Parathyroid adenoma (tissue), 2 donors: ENCODE measurements around the gene SPNS1.
A peak's percentile ranks its signal among the peaks of the same experiment; 100 is the strongest.
"Not testable (repeated sequence)": the region's sequence is repeated elsewhere in the genome, so short reads cannot be mapped to it uniquely, and the experiment has no call there.

ENCODE experiments used
- H2AFZ ChIP-seq: fragments of 300-600 bp; sonication (generic); one replicate; pipeline ENCODE4 v1.7.0; 2017; ENCODE audit warnings: antibody characterized with exemption, mild to moderate bottlenecking
- H3K27ac ChIP-seq: fragments of 300-600 bp; sonication (generic); one replicate; pipeline ENCODE4 v1.7.0; 2017
- H3K27me3 ChIP-seq: fragments of 300-600 bp; sonication (generic); one replicate; pipeline ENCODE4 v1.7.0; 2017; ENCODE audit warnings: low read length; ENCODE audit not compliant: control insufficient read depth, insufficient read depth
- H3K36me3 ChIP-seq: fragments of 300-600 bp; sonication (generic); one replicate; pipeline ENCODE4 v1.7.0; 2017; ENCODE audit warnings: low read length; ENCODE audit not compliant: control insufficient read depth, insufficient read depth
- H3K4me1 ChIP-seq: fragments of 300-600 bp; sonication (generic); one replicate; pipeline ENCODE4 v1.7.0; 2017; ENCODE audit warnings: control low read depth
- H3K4me2 ChIP-seq: fragments of 300-600 bp; sonication (generic); one replicate; pipeline ENCODE4 v1.7.0; 2017; ENCODE audit warnings: low read length
- H3K4me3 ChIP-seq: fragments of 300-600 bp; sonication (generic); one replicate; pipeline ENCODE4 v1.7.0; 2017; ENCODE audit warnings: low read depth, low read length
- H3K79me2 ChIP-seq: fragments of 300-600 bp; sonication (generic); one replicate; pipeline ENCODE4 v1.7.0; 2017; ENCODE audit warnings: control low read depth
- H3K9ac ChIP-seq: fragments of 300-600 bp; sonication (generic); one replicate; pipeline ENCODE4 v1.7.0; 2017; ENCODE audit warnings: mild to moderate bottlenecking
- H3K9me3 ChIP-seq: fragments of 300-600 bp; sonication (generic); one replicate; pipeline ENCODE4 v1.7.0; 2017; ENCODE audit warnings: low read length; ENCODE audit not compliant: control insufficient read depth
- CTCF ChIP-seq: fragments of 300-600 bp; sonication (generic); IDR thresholded peaks from one replicate; pipeline ENCODE4 v1.7.0; 2017; ENCODE audit warnings: antibody characterized with exemption, mild to moderate bottlenecking
- donor health status: primary hyperparathyroidism.

Gene SPNS1

GRCh38 chr16:28935924-28936783 is 38.4 kb upstream of the SPNS1 start:
- H3K9ac ChIP-seq, result no peak overlapping the region
- H3K4me3 ChIP-seq, result no peak overlapping the region

GRCh38 chr16:28936784-28937155 is 37.8 kb upstream of the SPNS1 start:
- Histone ChIP-seq H3K4me1 (no peaks in the 10 kb centered on the region), H3K9ac (no peak overlapping the region), H3K36me3 (no peaks in the 10 kb centered on the region), H2AFZ (peak overlapping the region; percentile 23), H3K4me2 (no peak overlapping the region), H3K27me3 (no peaks in the 10 kb centered on the region), H3K27ac (no peak overlapping the region), H3K4me3 (no peak overlapping the region), H3K9me3 (no peaks in the 10 kb centered on the region), H3K79me2 (no peaks in the 10 kb centered on the region)
- TF ChIP-seq CTCF, result no peak

More at GRCh38 chr16:28935924-28936783, 38.4 kb upstream of the SPNS1 start:
- peak overlapping the region; percentile 23 for H2AFZ ChIP-seq
- H3K27me3 ChIP-seq, result no peaks in the 10 kb centered on the region
- H3K4me1 ChIP-seq, result no peaks in the 10 kb centered on the region
- H3K27ac ChIP-seq, result no peak overlapping the region
- no peaks in the 10 kb centered on the region for H3K36me3 ChIP-seq
- H3K9me3 ChIP-seq, result no peaks in the 10 kb centered on the region
- H3K79me2 ChIP-seq, result no peaks in the 10 kb centered on the region
- no peak overlapping the region for H3K4me2 ChIP-seq
- no peak for TF ChIP-seq CTCF

GRCh38 chr16:28937222-28937876 is 37.2 kb upstream of the SPNS1 start:
- Histone ChIP-seq H3K9ac (no peak overlapping the region), H3K27ac (no peak overlapping the region), H3K9me3 (no peaks in the 10 kb centered on the region), H3K4me2 (no peak overlapping the region), H2AFZ (no peak overlapping the region), H3K4me3 (no peak overlapping the region), H3K36me3 (no peaks in the 10 kb centered on the region), H3K27me3 (no peaks in the 10 kb centered on the region), H3K4me1 (no peaks in the 10 kb centered on the region), H3K79me2 (no peaks in the 10 kb centered on the region)
- no peak for TF ChIP-seq CTCF

- H3K4me3 ChIP-seq, result no peak overlapping the region
- H3K36me3 ChIP-seq, result no peaks in the 10 kb centered on the region
- H3K9ac ChIP-seq, result no peak overlapping the region
These were observed 35.9 kb upstream of the SPNS1 start for GRCh38 chr16:28938721-28939120.

GRCh38 chr16:28939825-28940224 is 34.8 kb upstream of the SPNS1 start:
- H3K9ac ChIP-seq, H3K36me3 ChIP-seq, H3K4me3 ChIP-seq, H3K4me2 ChIP-seq, H2AFZ ChIP-seq, H3K27ac ChIP-seq, H3K9me3 ChIP-seq, H3K79me2 ChIP-seq, H3K27me3 ChIP-seq, H3K4me1 ChIP-seq: not testable (repeated sequence)

More at GRCh38 chr16:28938721-28939120, 35.9 kb upstream of the SPNS1 start:
- Histone ChIP-seq H2AFZ (no peak overlapping the region), H3K9me3 (no peaks in the 10 kb centered on the region), H3K4me2 (no peak overlapping the region), H3K27ac (no peak overlapping the region), H3K4me1 (no peaks in the 10 kb centered on the region), H3K27me3 (no peaks in the 10 kb centered on the region), H3K79me2 (no peaks in the 10 kb centered on the region)
- TF ChIP-seq CTCF, result no peak
